Umbilical cord (tissue), 2 donors: ENCODE measurements around the gene ITPKB. TPM values are rescaled to one million over a fixed set of nuclear protein-coding genes. Genes with fewer than 3 reads are reported as not detected.
"Not testable (repeated sequence)": the region's sequence is repeated elsewhere in the genome, so short reads cannot be mapped to it uniquely, and the experiment has no call there.

Experiments used
- DNase-seq: peaks from one replicate; pipeline ENCODE4 v3.0.0-alpha.2; 2015; ENCODE audit warnings: low spot score
- total RNA-seq: library from RNA; depleted of rRNA; stranded (reverse); fragments of >200 nt; gene quantifications from one replicate; pipeline ENCODE4 v1.2.3, GENCODE V29; 2014; ENCODE audit warnings: low replicate concordance; ENCODE audit not compliant: insufficient read depth

ITPKB gene
- total RNA-seq, 1 donor from 2014 or later = 15.4 TPM

DNA sequence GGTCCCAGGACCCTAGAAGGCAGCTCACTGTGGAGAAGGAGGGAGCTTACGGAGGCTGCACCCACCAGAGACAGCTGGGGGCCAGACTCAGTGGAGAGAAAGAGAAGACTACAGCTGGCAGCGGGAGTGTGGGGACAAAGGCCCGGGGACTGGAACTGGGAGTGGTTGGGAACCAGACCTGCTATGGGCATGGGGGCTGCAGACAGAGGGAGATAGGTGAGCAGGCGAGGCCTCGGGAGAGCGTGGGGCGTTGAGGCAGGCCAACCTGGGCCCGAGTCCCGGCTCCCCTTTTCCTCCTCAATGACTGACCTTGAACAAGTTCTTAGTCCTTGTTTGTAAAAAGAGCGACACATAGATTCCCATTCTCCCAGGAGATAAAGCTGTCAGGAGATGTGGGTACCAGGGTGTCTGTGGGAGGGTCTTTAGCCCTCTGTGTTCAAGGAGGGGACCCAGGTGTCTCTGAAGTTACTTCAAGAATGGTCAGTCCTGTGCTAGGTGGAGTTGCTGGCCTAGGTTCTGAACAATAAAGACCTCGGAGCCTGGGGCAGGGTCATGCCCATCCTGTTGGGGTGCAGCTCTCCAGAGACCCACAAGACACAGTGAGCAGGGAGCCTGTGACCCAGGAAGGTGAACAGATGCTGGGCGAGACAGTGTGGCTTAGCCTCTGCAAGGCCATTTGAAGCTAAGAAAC is 87.9 kb downstream of the ITPKB start:
- DNase-seq = no peak

DNA sequence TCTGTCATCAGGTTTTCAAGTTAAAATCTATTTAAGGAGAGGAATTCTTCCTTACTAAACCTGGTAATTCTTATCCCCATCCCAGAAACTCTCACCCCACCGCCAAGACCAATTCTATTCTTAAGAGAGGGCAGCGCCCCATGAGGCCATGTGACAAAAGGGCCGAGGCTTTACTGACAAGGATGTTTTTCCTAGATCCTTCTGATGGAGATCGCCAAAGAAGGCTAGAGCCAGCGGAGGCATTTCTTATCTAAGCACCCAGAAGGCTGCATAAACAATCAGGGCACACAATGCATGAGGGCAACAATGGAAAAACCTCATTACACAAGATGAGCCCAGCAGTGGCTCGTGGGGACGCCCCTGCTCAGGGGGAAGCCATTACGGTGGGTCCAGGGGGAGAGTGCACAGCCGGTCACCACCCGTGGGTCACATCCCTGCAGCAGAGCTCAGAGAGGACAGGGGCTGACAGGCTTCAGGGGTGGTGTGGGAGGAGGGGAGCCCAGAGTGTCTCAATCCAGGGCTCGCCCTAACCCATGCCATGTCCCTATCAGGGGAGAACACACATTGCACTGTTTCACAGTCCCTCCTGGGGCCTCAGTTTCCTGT is 88.7 kb downstream of the ITPKB start:
- peak; percentile 27 for DNase-seq

DNA sequence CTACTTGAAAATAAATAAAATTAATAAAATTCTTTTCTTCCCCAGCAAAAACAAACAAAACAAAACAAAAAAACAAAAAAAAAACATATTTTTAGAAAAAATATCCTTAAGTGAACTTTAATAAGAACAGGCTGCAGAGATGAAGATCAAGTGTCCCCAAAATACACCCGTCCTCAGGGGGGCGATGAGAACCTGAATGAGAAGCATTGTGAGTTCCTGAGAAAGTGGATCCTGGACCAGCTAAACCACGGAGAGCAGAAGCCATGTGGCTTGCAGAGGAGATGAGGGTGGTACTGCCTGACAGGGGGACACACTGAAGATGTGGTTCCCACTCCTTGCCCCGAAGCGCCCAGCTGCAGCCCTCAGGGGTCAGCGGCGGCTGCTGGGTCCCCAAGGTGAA is 89.3 kb downstream of the ITPKB start:
- DNase-seq = peak; percentile 35

DNA sequence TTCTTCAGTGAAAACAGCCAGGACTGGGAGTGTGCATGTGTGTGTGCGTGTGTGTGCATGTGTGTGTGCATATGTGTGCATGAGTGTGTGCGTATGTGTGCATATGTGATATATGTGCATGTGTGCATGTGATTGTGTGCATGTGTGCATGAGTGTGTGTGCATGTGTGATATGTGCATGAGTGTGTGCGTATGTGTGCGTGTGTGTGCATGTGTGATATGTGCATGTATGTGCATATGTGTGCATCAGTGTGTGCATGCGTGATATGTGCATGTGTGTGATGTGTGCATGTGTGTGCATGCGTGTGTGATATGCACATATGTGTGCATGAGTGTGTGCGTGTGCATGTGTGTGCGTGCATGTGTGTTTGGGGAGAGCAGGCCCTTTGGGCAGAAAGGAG is 89.8 kb downstream of the ITPKB start:
- DNase-seq = no peak

DNA sequence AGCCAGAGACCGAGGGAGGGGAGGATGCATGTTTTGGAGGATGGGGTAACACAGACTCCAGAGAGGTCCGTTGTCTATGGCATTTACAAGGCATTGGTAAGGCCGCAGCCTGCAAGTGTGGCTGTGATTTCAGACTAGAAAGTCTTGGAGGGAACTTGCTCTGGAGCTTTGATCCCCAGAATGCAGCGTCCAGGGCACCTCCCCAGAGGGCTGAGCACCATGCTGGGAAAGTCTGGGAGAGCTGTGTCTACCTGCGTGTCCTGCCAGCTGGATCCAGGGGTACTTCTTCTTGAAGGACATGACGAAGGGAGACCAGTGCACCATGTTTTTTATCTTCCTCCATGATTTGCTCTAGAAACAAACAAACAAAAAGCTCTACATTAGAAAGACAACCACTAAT is 90.7 kb downstream of the ITPKB start:
- no peak for DNase-seq

DNA sequence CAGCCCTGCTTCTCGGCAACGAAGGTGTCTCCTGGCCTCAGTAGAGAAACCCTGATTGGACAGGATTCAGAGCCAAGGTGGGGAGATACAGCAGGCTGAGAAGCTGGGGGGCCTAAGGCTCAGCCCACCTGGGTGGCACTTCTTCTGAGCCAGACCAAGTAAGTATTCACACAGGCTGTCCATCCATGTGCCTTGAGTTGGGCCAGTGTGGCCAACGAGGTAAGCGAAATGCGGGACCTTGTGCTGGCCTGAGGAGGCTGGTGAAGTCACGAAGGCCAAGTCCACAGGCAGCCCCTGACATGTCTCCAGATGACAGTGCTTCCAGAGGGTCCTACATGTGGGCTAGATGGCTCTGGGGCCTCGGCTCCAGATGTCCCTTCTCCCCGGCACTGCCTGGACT is 91.4 kb downstream of the ITPKB start:
- no peak for DNase-seq

DNA sequence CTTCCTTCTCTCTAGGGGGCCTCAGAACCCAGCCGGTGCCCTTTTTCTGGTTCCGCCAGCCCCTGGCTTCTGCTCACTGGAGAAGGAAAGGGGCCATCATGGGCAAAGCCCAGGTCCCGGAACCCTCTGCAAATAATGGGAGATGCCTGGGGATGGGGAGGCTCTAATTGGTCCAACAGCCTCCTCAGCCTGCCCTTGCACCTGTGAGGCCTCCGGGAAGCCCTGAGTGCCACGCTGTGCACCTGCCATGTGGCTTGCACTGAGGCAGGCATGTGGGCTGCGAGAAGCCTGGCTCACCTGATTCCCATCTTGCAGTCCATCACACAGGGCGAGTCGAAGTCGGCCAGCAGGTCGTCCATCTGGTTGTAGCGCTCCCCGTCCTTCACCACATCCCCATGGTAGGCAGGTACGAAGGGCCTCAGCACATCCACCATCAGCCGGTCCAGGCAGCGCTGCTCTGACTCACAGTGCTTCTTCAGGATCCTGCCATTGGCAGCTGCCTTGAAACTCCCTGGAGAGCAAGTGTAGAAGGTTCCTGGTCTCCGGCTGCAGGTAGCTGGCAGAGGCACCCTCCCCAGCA is 92.1 kb downstream of the ITPKB start:
- DNase-seq = no peak

DNA sequence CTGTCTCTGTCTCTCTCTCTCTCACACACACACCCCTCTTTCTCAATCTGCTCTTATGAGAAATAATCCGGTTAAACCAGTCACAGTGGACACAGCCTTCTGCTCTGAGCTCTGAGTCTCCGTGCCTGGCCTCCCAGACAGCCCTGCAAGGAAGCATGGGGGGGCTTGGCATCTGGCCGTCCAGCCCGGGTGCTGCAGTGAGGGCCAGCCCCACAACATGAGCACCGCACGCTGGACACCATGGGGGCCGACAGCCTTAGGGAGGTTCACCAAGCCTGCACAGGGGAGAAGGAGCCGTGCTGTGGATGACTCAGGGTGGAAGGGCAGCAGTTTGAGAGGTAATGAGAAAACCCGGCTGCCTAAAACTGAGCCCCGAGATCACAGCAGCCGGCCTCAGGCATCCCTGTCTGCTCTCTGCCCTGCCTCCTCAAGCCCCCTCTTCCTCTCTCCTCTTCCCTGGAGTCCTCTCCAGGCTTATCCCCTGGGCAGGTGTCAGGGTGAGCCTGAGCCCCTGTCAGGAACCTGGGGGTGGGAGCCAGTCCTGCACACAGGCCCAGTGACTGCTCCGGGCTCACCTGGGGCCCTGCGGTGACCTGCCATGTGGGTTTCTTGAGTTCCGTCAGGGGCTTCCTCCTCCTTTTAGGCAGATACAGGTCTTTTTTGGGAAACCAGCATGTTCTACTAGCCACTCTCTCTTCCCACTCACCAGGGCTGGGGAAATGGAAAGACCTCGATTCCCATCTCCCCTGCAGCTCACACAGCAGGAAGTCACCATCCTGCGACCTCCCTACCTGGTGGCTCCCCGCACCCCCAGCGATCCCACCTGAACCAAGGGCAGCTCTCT is 92.8 kb downstream of the ITPKB start:
- DNase-seq = peak; percentile 89

DNA sequence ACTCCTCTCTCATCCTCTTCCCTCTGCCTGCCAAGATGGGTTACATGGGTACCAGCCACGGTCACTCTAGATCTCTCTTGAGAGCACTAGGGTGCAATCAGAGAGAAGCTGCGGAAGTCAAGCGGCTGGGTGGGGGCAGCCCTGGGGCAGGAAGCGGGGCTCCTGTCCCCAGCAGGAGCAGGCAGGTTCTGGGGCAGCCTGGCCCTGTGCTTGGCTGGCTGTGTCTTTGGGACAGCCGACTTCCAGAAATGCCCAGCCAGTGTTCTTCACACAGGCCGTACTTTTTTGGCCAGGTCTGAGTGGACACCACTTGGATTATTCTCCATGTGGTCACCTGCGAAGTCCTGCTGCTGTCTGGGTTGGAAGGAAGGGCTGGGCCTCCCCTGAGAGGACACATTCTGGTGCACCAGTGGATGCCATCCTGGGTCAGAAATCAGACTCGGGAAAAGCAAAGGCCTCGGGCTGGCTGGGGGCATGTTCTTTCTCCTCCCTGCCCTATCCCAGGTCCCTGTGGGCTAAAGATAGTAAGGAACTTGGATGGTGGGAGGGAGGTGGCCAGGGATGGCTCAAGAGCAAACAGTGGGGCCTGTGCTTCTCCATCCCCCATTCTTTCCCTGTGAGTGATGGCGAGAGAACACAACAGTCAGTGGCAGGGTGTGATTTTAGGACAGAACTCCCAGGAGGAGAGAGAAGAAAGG is 93.7 kb downstream of the ITPKB start:
- no peak for DNase-seq

- DNase-seq = no peak
These were observed 94.4 kb downstream of the ITPKB start for GRCh38 chr1:226644541-226645176.

DNA sequence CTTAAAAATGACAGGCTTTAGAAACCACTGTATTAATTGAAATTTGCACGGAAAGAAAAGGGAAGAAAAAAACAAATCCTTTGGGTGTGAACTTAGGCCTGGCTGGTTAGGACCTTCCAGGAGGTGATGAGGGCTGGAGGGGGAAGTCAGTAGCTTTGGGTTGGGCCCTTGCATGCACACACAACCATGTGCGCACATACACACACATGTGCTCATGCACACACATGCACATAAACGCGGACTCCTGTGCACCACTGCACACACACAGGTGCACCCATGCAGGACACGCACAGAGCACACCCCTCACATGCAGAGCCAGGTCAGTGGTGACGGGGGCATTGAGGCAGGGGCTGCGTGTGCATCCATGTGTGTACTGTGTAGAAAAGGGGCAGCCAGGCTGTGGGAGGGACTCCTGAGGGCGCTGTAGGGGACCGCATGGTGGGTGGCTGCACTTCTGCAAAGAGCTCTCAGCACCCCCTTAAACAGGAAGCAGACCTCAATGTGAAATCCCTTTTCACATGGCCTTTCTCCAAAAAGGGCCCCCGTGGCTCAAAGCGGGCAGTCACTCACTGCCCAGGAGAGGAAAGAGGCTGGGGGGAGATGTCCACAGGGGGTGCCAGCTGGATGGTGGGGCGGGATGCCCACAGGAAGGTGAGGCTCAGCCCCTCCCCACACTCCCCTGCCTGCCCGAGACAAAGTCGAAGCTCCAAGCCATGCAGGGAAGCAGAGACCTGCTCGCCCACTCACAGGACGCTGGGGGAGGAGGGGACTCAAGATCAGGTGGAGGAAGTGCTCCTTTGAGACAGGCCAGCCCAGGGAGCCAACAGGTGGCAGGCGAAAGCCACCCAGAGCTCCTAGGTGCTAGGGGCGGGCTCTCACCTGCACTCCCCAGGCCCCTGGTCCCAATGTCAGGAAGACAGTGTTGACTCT is 95.2 kb downstream of the ITPKB start:
- DNase-seq = no peak

GRCh38 chr1:226643177-226643576 is 95.9 kb downstream of the ITPKB start:
- no peak for DNase-seq

DNA sequence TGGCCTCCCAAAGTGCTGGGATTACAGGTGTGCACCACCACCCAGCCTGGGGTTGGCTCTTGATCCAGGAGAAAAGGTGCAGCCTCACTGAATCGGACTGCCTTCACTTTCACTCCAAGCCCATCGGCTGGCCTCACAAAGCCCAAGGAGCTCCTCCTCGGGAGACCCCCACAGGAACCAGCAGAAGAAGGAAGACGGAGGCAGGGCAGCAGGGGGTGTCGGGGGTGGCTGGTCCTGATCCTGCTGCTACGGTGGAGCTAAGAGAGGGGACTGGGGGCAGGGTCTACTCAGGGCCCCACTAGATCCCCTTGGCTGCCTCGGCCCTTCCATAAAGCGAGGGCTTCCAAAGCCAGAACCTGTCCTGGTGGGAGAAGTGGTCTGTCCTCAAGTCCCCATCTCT is 96.7 kb downstream of the ITPKB start:
- DNase-seq = no peak

- DNase-seq = no peak
These were observed 97.3 kb downstream of the ITPKB start for GRCh38 chr1:226641671-226642231.

GRCh38 chr1:226640321-226641136 is 98.6 kb downstream of the ITPKB start:
- DNase-seq = no peak

GRCh38 chr1:226639631-226640061 is 99.4 kb downstream of the ITPKB start:
- no peak for DNase-seq

DNA sequence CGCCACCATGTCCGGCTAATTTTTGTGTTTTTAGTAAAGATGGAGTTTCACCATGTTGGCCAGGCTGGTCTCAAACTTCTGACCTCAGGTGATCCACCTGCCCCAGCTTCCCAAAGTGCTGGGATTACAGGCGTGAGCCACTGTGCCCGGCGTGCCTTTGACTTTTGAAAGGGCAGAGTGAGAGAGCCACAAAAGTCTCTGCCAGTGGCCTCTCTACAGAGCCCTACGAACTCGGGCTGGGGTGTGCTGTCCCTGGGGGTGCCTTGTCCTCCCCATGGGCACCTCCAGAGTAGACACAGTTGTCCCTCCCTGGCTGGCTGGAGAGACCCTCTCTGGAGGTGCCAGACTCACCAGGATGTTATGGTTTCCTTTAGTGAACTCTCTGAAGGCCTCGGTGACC is 99.9 kb downstream of the ITPKB start:
- not testable (repeated sequence) for DNase-seq

DNA sequence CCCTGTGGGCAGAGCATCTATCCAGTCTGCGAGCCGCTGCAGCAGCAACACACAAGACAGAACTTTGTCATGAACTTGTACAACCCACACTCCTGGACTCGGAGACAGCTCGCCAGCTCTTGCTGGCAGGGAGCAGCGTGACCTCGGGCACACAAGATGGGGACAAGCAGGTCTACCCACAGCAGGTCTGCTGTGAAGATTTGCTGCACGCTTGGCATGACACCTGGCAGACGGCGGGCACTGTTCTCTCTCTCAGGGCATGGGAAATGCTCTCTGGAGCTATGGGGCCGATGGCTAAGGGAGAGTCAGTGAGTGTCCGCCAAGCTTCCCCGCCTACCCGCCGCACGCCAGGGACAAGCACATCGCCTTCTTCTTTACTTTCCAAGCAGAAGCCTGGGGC is 100.5 kb downstream of the ITPKB start:
- no peak for DNase-seq
